Common myeloid progenitor, CD34-positive (primary cell): ENCODE measurements around the gene ERN1.
"Not testable (repeated sequence)": the region's sequence is repeated elsewhere in the genome, so short reads cannot be mapped to it uniquely, and the experiment has no call there.

Experiments
- CTCF ChIA-PET: fragments of 350-600 bp; sonication (Branson Sonifier 250); formaldehyde crosslinking; loops from one replicate; lab custom pipeline; 2021; ENCODE audit warnings: antibody characterized with exemption; lab: Charles Lee
- POLR2A ChIA-PET: fragments of 350-600 bp; sonication (Branson Sonifier 250); formaldehyde crosslinking; loops from one replicate; lab custom pipeline; 2021; ENCODE audit warnings: antibody characterized with exemption; lab: Charles Lee
- DNase-seq, 3 donors: peaks; one replicate each; pipeline versions ENCODE4 v3.0.0 to v3.0.0-alpha.2; 2013
- H3K27ac ChIP-seq, 2 experiments: 1 replicate in 1 of 2; 2 replicates in 1 of 2; pipeline ENCODE4 v1.7.0; 2013; ENCODE audit warnings: inconsistent platforms in 2 of 2, low read length in 2 of 2, mild to moderate bottlenecking in 2 of 2, low read depth in 1 of 2, moderate library complexity in 1 of 2; ENCODE audit not compliant: severe bottlenecking in 2 of 2, insufficient read depth in 1 of 2, poor library complexity in 1 of 2
- H3K27me3 ChIP-seq, 5 experiments: replicated peaks in 2 of 5; 1 replicate in 3 of 5; 2 replicates in 2 of 5; pipeline versions ENCODE4 v1.6.1 to v1.7.0; 2013; ENCODE audit warnings: low read length in 4 of 5, mild to moderate bottlenecking in 2 of 5, moderate library complexity in 2 of 5, inconsistent platforms in 1 of 5; ENCODE audit not compliant: insufficient read depth in 5 of 5, control insufficient read depth in 4 of 5
- H3K36me3 ChIP-seq, 4 experiments: 1 replicate in 2 of 4; 2 replicates in 2 of 4; pipeline versions ENCODE4 v1.6.1 to v1.7.0; 2013; ENCODE audit warnings: low read length in 3 of 4, control low read depth in 1 of 4, mild to moderate bottlenecking in 1 of 4; ENCODE audit not compliant: control insufficient read depth in 4 of 4, insufficient read depth in 4 of 4
- H3K4me1 ChIP-seq, 4 experiments: 1 replicate in 3 of 4; 2 replicates in 1 of 4; pipeline versions ENCODE4 v1.6.1 to v1.7.1; 2013; ENCODE audit warnings: low read length in 3 of 4, mild to moderate bottlenecking in 3 of 4, control low read depth in 1 of 4, inconsistent platforms in 1 of 4, moderate library complexity in 1 of 4; ENCODE audit not compliant: control insufficient read depth in 4 of 4, insufficient read depth in 4 of 4; ENCODE audit errors: control extremely low read depth in 1 of 4
- H3K4me3 ChIP-seq, 7 experiments: 1 replicate in 4 of 7; 2 replicates in 3 of 7; pipeline versions ENCODE4 v1.5.1 to v1.7.0; 2013; ENCODE audit warnings: mild to moderate bottlenecking in 7 of 7, low read length in 6 of 7, moderate library complexity in 6 of 7, inconsistent platforms in 2 of 7, low read depth in 2 of 7, control low read depth in 1 of 7; ENCODE audit not compliant: insufficient read depth in 4 of 7, control insufficient read depth in 1 of 7; ENCODE audit errors: extremely low read depth in 1 of 7
- H3K9me3 ChIP-seq, 5 experiments: 1 replicate in 4 of 5; 2 replicates in 1 of 5; pipeline versions ENCODE4 v1.6.1 to v1.7.1; 2013; ENCODE audit warnings: low read length in 4 of 5, mild to moderate bottlenecking in 2 of 5, inconsistent platforms in 1 of 5, low read depth in 1 of 5, moderate library complexity in 1 of 5; ENCODE audit not compliant: control insufficient read depth in 4 of 5, insufficient read depth in 2 of 5; ENCODE audit errors: control extremely low read depth in 1 of 5
- WGBS: methylation state at CpG from one replicate; pipeline ENCODE4 v1.1.5; 2013; ENCODE audit not compliant: insufficient coverage; 5-methylcytosine and 5-hydroxymethylcytosine counted together

Gene ERN1

DNA sequence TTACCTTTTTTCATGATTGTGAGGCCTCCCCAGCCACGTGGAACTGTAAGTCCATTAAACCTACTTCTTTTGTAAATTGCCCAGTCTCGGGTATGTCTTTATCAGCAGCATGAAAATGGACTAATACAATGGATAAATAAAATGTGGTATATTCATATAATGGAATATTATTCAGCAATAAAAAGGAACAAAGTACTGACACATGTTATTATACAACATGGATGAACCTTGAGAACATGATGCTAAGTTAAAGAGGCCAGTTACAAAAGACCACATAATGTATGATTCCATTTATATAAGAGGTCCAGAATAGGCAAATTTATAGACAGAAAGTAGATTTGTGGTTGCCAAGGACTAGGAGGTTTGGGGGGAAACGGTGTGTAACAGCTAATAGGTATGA is 5.3 kb downstream of the ERN1 start:
- WGBS: 100% methylated on average over 1 of the region's 3 CpGs
- ChIA-PET POLR2A (no interaction called here), CTCF (interaction anchor here (0.9 to 1.2 kb wide), 4 partner anchors 9 to 61 kb away, joined by 3 read pairs; no protein-coding TSS in a partner anchor)
- no peak for DNase-seq
- Histone ChIP-seq H3K4me1 (peaks cover 0 to 22% (median 16%) of the 10 kb centered on the region in 4 experiments), H3K9me3 (no peaks in the 10 kb centered on the region), H3K36me3 (no peaks in the 10 kb centered on the region), H3K27ac (no peak overlapping the region), H3K27me3 (no peaks in the 10 kb centered on the region), H3K4me3 (no peak overlapping the region)

DNA sequence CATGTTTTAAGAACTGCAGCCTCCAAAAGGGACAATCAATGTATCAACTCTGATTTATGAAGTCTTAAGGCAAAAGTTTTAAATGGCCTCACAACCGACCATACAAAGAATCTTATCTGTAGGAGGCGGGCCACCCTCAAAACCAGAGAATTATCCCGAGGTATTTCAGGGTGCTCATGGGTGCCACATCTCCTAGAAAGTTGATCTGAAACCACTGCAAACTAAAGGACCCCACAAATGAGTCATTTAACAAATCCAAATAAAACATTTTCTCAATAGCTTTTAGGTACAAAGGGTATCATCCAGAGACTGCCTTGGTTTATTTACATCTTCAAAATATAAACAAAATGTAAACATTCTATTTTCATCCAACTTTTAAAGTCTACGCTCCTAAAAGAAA is 6.8 kb downstream of the ERN1 start:
- H3K4me1 ChIP-seq: peaks cover 2 to 19% (median 14%) of the 10 kb centered on the region in 4 experiments
- ChIA-PET CTCF (interaction anchor here (0.9 kb wide), 1 partner anchor 11 kb away, joined by 4 read pairs; no protein-coding TSS in a partner anchor), POLR2A (no interaction called here)
- DNase-seq: no peak
- H3K36me3 ChIP-seq: no peaks in the 10 kb centered on the region
- 95% methylated on average over 3 of the region's 4 CpGs for WGBS
- no peak overlapping the region for H3K27ac ChIP-seq
- H3K27me3 ChIP-seq: no peaks in the 10 kb centered on the region
- H3K9me3 ChIP-seq: no peaks in the 10 kb centered on the region
- no peak overlapping the region for H3K4me3 ChIP-seq

DNA sequence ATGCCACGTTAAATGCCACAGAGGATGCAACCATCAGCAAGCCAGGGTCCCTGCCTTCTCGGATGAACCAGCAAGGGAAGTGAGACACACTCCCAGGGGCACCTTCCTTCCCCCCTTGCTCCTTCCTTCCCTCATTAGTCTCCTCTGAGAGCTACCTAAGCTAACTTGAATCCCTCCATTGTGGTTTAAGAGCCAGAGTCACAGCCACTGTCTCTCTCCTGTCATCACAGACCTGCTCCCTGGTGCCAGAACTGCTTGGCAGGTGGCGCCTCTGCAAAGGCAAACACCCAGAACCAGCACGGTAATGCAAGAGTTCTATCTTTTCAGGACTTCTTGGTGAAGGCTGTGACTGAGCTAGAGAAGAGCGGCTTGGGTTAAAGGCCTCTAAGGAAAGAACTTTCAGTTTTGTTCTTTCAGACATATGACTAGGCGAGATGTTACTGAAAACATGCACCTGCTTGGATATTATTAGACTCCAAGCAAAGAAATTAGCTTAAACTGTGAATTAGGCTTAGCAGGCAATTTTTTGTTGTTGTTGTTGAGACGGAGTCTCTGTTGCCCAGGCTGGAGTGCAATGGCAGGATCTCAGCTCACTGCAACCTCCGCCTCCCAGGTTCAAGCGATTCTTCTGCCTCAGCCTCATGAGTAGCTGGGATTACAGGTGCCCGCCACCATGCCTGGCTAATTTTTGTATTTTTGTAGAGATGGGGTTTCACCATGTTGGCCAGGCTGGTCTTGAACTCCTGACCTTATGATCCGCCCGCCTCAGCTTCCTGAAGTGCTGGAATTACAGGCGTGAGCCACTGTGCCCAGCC is 8.8 kb downstream of the ERN1 start:
- ChIA-PET POLR2A (interaction anchor here (0.6 to 1.2 kb wide), 3 partner anchors 8 to 37 kb away, joined by 3 read pairs; no protein-coding TSS in a partner anchor), CTCF (interaction anchor here (0.8 to 2.8 kb wide), 8 partner anchors 10 to 175 kb away, joined by 3 to 25 read pairs (median 4); partner anchors contain the start of gene ERN1)
- peaks cover 6 to 23% (median 16%) of the 10 kb centered on the region in 4 experiments for H3K4me1 ChIP-seq
- not testable (repeated sequence) for H3K27me3 ChIP-seq, H3K4me3 ChIP-seq, H3K27ac ChIP-seq, H3K9me3 ChIP-seq, H3K36me3 ChIP-seq
- DNase-seq: peak in 2 of 3 donors; percentile 53 to 58
- 96% methylated on average over 7 of the region's 13 CpGs for WGBS

DNA sequence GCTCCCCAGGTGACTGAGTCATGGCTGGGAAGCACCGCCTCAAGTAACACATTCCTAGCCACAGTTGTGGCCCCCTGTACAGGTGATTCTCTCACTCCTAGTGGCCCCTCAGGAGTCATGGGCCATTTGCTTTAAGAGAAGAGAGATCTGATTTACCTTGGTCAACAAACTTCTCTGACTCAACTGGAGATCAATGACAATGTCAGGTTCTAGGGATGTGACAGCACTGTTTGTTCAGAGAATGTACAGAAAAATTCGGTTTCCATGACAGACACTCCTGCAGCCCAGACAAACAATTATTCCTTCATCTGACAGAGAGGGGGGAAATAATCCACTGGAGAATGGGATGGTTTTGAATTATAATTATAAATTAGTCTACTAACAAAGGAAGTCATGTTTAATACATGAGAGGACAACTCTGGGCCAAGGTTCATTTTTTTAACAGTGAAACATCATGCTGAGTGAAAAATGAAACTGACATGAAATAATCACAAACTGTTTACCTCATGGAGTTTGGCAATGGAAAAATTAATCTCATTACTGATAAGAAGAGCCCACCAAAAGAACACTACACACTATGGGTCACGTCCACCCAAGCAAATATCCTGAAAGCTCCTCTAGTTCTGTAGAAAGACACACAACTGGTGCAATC is 9.7 kb downstream of the ERN1 start:
- no peak overlapping the region for H3K27ac ChIP-seq
- DNase-seq: no peak
- CTCF ChIA-PET: interaction anchor here (1.1 to 2.8 kb wide), 5 partner anchors 10 to 46 kb away, joined by 3 to 25 read pairs (median 5); partner anchors contain the start of gene ERN1
- no peaks in the 10 kb centered on the region for H3K27me3 ChIP-seq
- no peaks in the 10 kb centered on the region for H3K36me3 ChIP-seq
- H3K4me1 ChIP-seq: peaks cover 6 to 23% (median 16%) of the 10 kb centered on the region in 4 experiments
- WGBS: 100% methylated on average over 1 of the region's 3 CpGs
- POLR2A ChIA-PET: interaction anchor here (1.2 kb wide), 1 partner anchor 33 kb away, joined by 3 read pairs; no protein-coding TSS in a partner anchor
- H3K4me3 ChIP-seq: no peak overlapping the region
- H3K9me3 ChIP-seq: no peaks in the 10 kb centered on the region

DNA sequence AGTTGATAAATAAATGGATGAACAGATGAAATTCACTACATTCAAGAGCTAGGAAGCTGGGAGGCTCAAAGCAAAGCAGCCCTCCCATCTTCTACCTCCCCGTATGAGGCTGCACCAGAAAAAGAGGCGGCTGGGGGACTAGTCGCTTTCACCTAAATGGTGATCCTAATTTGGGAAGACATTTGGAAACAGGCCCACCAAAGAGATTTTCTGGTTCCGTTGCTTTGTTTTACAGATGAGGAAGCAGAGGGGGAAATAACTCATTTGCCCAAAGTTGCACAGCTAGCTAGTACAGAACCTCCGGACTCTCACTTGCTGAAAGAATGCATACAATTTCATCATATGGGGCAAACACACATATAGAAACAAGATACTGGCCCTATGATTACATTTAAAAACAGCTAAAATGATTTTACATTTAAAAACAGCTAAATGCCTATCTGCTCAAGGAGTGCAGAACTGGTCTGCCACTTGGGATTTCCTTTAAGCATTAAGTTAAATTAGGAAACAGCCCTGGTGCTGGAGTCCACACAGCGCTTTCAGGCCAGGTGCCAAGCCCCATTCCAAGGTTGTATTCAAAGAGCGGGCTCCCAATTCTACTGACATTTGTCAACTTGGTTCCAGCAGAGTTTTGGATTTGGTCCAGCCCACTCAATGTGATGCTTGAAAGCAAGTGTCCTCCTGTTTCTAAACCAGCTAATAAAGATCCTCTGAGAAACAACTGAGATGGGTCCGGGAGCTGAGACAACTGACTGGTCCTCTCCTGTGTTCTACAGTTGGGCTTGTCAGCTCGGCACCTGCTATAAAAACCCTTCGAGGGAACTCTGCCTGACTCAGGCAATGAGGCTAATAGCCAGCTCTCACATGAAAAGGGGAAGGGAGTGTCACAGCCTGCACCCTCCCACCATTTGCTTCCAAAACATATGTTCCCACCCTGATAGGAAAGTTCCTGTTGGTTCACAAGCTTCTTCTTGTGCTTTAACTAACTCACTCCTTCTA is 11.7 kb downstream of the ERN1 start:
- no peak overlapping the region for H3K27ac ChIP-seq
- no peak overlapping the region for H3K4me3 ChIP-seq
- ChIA-PET POLR2A (interaction anchor here (0.7 to 1.4 kb wide), 2 partner anchors 12 to 48 kb away, joined by 4 to 15 read pairs; partner anchors contain the start of gene ERN1), CTCF (interaction anchor here (0.6 to 1.8 kb wide), 10 partner anchors 10 to 300 kb away, joined by 3 to 10 read pairs (median 3); no protein-coding TSS in a partner anchor)
- WGBS: 38% methylated on average over 8 of the region's 10 CpGs
- H3K36me3 ChIP-seq: no peaks in the 10 kb centered on the region
- peaks cover 6 to 23% (median 16%) of the 10 kb centered on the region in 4 experiments for H3K4me1 ChIP-seq
- H3K9me3 ChIP-seq: no peaks in the 10 kb centered on the region
- DNase-seq: peak; percentile 44 to 89 (median 83)
- no peaks in the 10 kb centered on the region for H3K27me3 ChIP-seq

DNA sequence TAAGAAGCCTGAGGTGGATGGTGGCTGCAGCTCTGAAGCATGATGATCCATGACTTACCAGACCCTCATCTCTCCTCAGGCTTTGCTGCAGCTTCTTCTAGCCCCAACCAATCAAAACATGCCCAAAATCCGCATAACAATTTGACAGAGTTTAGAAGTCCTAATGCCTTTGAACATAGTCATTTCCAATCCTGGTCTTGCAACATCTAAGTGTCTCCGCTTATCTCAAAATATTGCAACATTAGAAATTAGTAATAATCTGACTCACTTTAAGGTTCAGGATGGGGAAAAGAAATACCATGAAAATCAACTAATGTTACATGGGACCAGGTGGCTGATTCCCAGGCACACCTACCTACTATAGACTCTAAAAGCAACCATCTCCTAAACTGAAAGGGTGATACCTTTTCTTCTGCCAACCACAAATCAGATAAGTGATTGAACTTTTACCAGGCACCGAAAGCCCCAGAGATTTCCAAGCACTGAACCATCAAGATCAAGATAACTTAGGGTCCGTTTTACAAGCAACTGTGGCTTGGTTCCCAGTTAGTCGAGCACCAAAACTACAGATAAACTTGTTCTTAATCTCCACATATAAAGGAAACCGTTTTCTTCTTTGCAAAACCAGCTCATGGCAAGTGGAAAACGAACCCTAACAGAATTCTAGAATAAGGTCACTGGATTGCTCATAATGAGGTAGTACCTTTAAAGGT is 14.0 kb downstream of the ERN1 start:
- Histone ChIP-seq H3K27ac (no peak overlapping the region), H3K4me3 (no peak overlapping the region), H3K4me1 (peaks cover 6 to 21% (median 16%) of the 10 kb centered on the region in 4 experiments), H3K27me3 (no peaks in the 10 kb centered on the region), H3K36me3 (no peaks in the 10 kb centered on the region), H3K9me3 (no peaks in the 10 kb centered on the region)
- ChIA-PET POLR2A (interaction anchor here (1.7 kb wide), 1 partner anchor 14 kb away, joined by 5 read pairs; the partner anchor contains the start of gene ERN1), CTCF (interaction anchor here (1.1 to 1.4 kb wide), 5 partner anchors 8 to 87 kb away, joined by 3 to 6 read pairs (median 4); no protein-coding TSS in a partner anchor)
- WGBS: 90% methylated on average over 4 of the region's 7 CpGs
- no peak for DNase-seq
